GM23338 (cell line): Measurements from ENCODE around the gene NGB. TPM values are rescaled to one million over a fixed set of nuclear protein-coding genes. Genes with fewer than 3 reads are reported as not detected.

ENCODE experiments used
- ATAC-seq: fragments of 200-7000 bp; cut with Tn5 transposase; 3 replicates; pipeline ENCODE4 v1.9.1; 2020
- DNase-seq: peaks from one replicate; pipeline ENCODE4 v3.0.0-alpha.2; 2015; ENCODE audit warnings: low spot score
- H2AFZ ChIP-seq: fragments of 200-600 bp; sonication (generic); 2 replicates; pipeline ENCODE4 v1.8.0; 2016; ENCODE audit warnings: antibody characterized with exemption, mild to moderate bottlenecking, moderate library complexity
- H3F3A ChIP-seq: fragments of 200-600 bp; sonication (generic); replicated peaks from 2 replicates; pipeline ENCODE4 v1.8.0; 2017; ENCODE audit warnings: antibody characterized with exemption, mixed run types, low read depth
- H3K27ac ChIP-seq: fragments of 200-600 bp; sonication (generic); 2 replicates; pipeline ENCODE4 v1.6.1; 2016; ENCODE audit warnings: low read depth
- H3K27me3 ChIP-seq: fragments of 200-600 bp; sonication (generic); 2 replicates; pipeline ENCODE4 v1.8.0; 2016; ENCODE audit warnings: mild to moderate bottlenecking, mixed run types, moderate library complexity; ENCODE audit not compliant: insufficient read depth
- H3K36me3 ChIP-seq: fragments of 200-600 bp; sonication (generic); 2 replicates; pipeline ENCODE4 v1.8.0; 2016; ENCODE audit warnings: mild to moderate bottlenecking; ENCODE audit not compliant: insufficient read depth
- H3K4me1 ChIP-seq: fragments of 200-600 bp; sonication (generic); 2 replicates; pipeline ENCODE4 v1.8.0; 2016; ENCODE audit warnings: mild to moderate bottlenecking, moderate library complexity; ENCODE audit not compliant: insufficient read depth
- H3K4me2 ChIP-seq: fragments of 200-600 bp; sonication (generic); 2 replicates; pipeline ENCODE4 v1.7.1; 2017; ENCODE audit warnings: mixed run types
- H3K4me3 ChIP-seq: fragments of 200-600 bp; sonication (generic); 2 replicates; pipeline ENCODE4 v1.6.1; 2016; ENCODE audit warnings: mixed run types
- H3K79me2 ChIP-seq: fragments of 200-600 bp; sonication (generic); replicated peaks from 2 replicates; pipeline ENCODE4 v1.8.0; 2017; ENCODE audit warnings: mild to moderate bottlenecking; ENCODE audit not compliant: insufficient read depth
- H3K9me2 ChIP-seq: fragments of 200-600 bp; sonication (generic); 2 replicates; pipeline ENCODE4 v1.8.0; 2017; ENCODE audit not compliant: insufficient read depth
- H4K20me1 ChIP-seq: fragments of 200-600 bp; sonication (generic); replicated peaks from 2 replicates; pipeline ENCODE4 v1.8.0; 2017; ENCODE audit warnings: mild to moderate bottlenecking; ENCODE audit not compliant: insufficient read depth
- H3K27ac Mint-ChIP-seq: 2 replicates; pipeline ENCODE4 v1.8.0; 2020; ENCODE audit warnings: inconsistent platforms, mild to moderate bottlenecking, moderate library complexity, mixed read lengths
- H3K27me3 Mint-ChIP-seq: 3 replicates; pipeline ENCODE4 v1.8.0; 2022; ENCODE audit warnings: low read depth, mild to moderate bottlenecking, moderate library complexity, mixed read lengths, inconsistent platforms; ENCODE audit not compliant: insufficient read depth, poor library complexity
- H3K36me3 Mint-ChIP-seq: 3 replicates; pipeline ENCODE4 v1.8.0; 2021; ENCODE audit warnings: low read depth, mild to moderate bottlenecking, inconsistent platforms, moderate library complexity, mixed read lengths
- H3K4me1 Mint-ChIP-seq: 3 replicates; pipeline ENCODE4 v1.8.0; 2020; ENCODE audit warnings: mild to moderate bottlenecking, inconsistent platforms, mixed read lengths
- H3K4me3 Mint-ChIP-seq: 3 replicates; pipeline ENCODE4 v1.8.0; 2021; ENCODE audit warnings: moderate library complexity, mild to moderate bottlenecking, inconsistent platforms, mixed read lengths
- H3K9me3 Mint-ChIP-seq: 3 replicates; pipeline ENCODE4 v1.8.0; 2020; ENCODE audit warnings: moderate library complexity, mild to moderate bottlenecking, inconsistent platforms, mixed read lengths
- CREB1 ChIP-seq: fragments of 250-450 bp; sonication (Bioruptor Pico); IDR thresholded peaks from 2 replicates; pipeline ENCODE4 v1.5.0; 2020; ENCODE audit warnings: low read depth, mild to moderate bottlenecking, moderate library complexity
- EZH2 ChIP-seq: fragments of 200-600 bp; sonication (generic); IDR thresholded peaks from one replicate; pipeline ENCODE4 v1.8.0; 2017; ENCODE audit warnings: antibody characterized with exemption, mild to moderate bottlenecking, low read depth; ENCODE audit not compliant: unreplicated experiment
- EZH2phosphoT487 ChIP-seq: fragments of 200-600 bp; sonication (generic); IDR thresholded peaks from one replicate; pipeline ENCODE4 v1.8.1; 2018; ENCODE audit warnings: antibody characterized with exemption; ENCODE audit not compliant: unreplicated experiment
- JUNB ChIP-seq: IDR thresholded peaks from one replicate; pipeline ENCODE4 v1.6.1; 2016; ENCODE audit warnings: antibody characterized with exemption; ENCODE audit not compliant: unreplicated experiment
- NANOG ChIP-seq: IDR thresholded peaks from 2 replicates; pipeline ENCODE4 v1.6.1; 2016; ENCODE audit warnings: antibody characterized with exemption, borderline replicate concordance
- POLR2AphosphoS5 ChIP-seq: IDR thresholded peaks from 2 replicates; pipeline ENCODE4 v1.6.1; 2016; ENCODE audit warnings: antibody characterized with exemption, low read depth
- STAT1 ChIP-seq: IDR thresholded peaks from one replicate; pipeline ENCODE4 v1.6.1; 2016; ENCODE audit warnings: antibody characterized with exemption; ENCODE audit not compliant: unreplicated experiment
- ZNF114 ChIP-seq: fragments of 250-450 bp; sonication (Bioruptor Pico); IDR thresholded peaks from 2 replicates; pipeline ENCODE4 v1.5.0; 2020; ENCODE audit warnings: mild to moderate bottlenecking, moderate library complexity
- ZNF331 ChIP-seq: fragments of 250-450 bp; sonication (Bioruptor Pico); IDR thresholded peaks from 2 replicates; pipeline ENCODE4 v1.5.0; 2020; ENCODE audit warnings: low read depth, mild to moderate bottlenecking, moderate library complexity
- polyA plus RNA-seq: library from polyadenylated mRNA; unstranded; fragments of >200 nt; fragmentation: Nextera tagmentation; extraction: Ambion mirVana; gene quantifications from 2 replicates; pipeline ENCODE4 v1.2.1, GENCODE V29; 2016
- total RNA-seq: library from RNA; depleted of rRNA; stranded (reverse); fragments of >200 nt; shearing (Covaris generic); gene quantifications from 2 replicates; pipeline ENCODE4 v1.2.3, GENCODE V29; 2014
- TF ChIP-seq, protein P1 (sequence below), 2 experiments: fragments of 200-600 bp in 1 of 2; sonication (generic) in 1 of 2; conservative IDR thresholded peaks; 2 replicates each; pipeline versions ENCODE4 v1.5.1 to v1.6.1; 2016 to 2017; ENCODE audit warnings: antibody characterized with exemption in 2 of 2, low read depth in 2 of 2, mild to moderate bottlenecking in 2 of 2, moderate library complexity in 1 of 2
- TF ChIP-seq, protein P2 (sequence below): IDR thresholded peaks from one replicate; pipeline ENCODE4 v1.6.1; 2018; ENCODE audit warnings: antibody characterized with exemption; ENCODE audit not compliant: unreplicated experiment
- TF ChIP-seq, protein P3 (sequence below): IDR thresholded peaks from 2 replicates; pipeline ENCODE4 v1.6.1; 2016; ENCODE audit warnings: antibody characterized with exemption

Gene NGB
- total and polyA plus RNA-seq, 2 experiments from 2014 or later, result 0.21 to 1.0 TPM

DNA sequence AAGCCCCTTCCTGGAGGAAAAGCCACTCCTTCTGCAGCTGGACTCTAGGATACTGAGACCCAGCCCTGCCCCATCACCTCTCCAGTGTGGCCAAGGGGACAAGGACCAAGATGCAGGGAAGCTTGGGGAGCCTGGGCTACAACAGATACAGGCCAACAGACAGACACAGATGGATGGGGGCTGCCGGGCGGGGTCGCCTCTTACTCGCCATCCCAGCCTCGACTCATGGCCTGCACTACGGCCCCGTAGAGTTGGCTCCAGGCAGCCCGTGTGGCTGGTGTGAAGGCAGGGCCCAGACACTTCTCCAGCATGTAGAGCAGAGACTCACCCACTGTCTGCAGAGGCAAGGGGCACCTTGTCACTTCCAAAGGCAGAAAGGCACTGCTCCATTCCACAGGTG, 4.7 kb downstream of the NGB start (continued):
- TF ChIP-seq EZH2phosphoT487 (no peak), NANOG (no peak)

DNA sequence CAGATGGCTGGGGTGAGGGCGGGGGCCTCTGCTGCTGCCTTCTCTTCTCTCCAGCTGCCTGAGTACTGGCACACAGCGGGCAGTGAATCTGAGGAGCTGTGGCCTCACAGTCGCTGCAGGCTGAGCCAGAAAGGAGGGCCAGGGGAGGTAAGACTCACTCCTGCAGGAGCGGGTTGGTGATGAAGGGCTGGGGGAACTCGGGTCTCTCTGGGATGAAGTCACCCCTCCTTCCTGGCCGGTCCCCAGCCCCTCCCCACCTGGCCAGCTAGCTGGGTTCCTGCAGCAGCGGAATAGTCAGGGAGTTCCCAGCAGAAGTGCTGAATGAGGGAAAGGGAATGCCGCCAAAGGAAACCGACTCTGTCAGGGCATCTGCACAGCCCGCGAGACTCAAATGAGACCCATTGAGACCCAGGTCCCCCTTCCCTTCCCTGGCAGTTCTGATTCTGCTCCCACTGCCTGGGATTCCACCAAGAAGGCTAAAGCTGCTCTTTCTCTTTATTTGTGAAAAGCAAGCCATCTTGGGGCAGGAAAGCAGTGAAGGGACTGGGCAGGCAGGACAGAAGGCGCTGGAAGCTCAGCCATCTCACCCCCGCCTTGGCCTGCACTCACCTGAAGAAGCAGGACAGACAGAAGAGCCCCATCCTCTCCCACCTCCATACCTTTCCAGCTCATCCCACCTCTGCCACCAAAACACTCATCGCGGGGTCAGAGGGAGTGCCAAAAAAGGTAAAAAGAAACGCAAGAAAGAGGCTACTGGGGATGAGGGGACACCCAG, 5.3 kb downstream of the NGB start:
- H3F3A ChIP-seq, result peaks cover 4% of the 10 kb centered on the region; the same call in 1 of the 2 replicates
- Mint-ChIP-seq H3K36me3 (no peaks in the 10 kb centered on the region), H3K4me1 (peaks cover 6% of the 10 kb centered on the region), H3K27me3 (peaks cover 28% of the 10 kb centered on the region), H3K4me3 (no peak overlapping the region), H3K27ac (no peak overlapping the region), H3K9me3 (peaks cover 2% of the 10 kb centered on the region; the same call in 2 of the 3 replicates)
- H3K79me2 ChIP-seq, result no peaks in the 10 kb centered on the region
- ATAC-seq (no peak), DNase-seq (peak; percentile 30)
- H3K9me2 ChIP-seq, result no peaks in the 10 kb centered on the region
- H3K27ac ChIP-seq, result no peak overlapping the region
- H3K27me3 ChIP-seq, result peaks cover 29% of the 10 kb centered on the region
- no peaks in the 10 kb centered on the region; the same call in 1 of the 2 replicates for H3K4me1 ChIP-seq
- H3K36me3 ChIP-seq, result no peaks in the 10 kb centered on the region
- H3K4me3 ChIP-seq, result no peak overlapping the region
- peak overlapping the region; percentile 14; the same call in 1 of the 2 replicates for H2AFZ ChIP-seq
- no peaks in the 10 kb centered on the region for H4K20me1 ChIP-seq
- no peak overlapping the region for H3K4me2 ChIP-seq
- no peak for TF ChIP-seq CREB1 (CRISPR knock-in tag)
- no peak for TF ChIP-seq NANOG
- TF ChIP-seq POLR2AphosphoS5, result no peak
- TF ChIP-seq STAT1, result no peak
- TF ChIP-seq EZH2phosphoT487, result no peak
- no peak for TF ChIP-seq ZNF331 (CRISPR knock-in tag)
- no peak for TF ChIP-seq JUNB
- TF ChIP-seq, protein P1, sequence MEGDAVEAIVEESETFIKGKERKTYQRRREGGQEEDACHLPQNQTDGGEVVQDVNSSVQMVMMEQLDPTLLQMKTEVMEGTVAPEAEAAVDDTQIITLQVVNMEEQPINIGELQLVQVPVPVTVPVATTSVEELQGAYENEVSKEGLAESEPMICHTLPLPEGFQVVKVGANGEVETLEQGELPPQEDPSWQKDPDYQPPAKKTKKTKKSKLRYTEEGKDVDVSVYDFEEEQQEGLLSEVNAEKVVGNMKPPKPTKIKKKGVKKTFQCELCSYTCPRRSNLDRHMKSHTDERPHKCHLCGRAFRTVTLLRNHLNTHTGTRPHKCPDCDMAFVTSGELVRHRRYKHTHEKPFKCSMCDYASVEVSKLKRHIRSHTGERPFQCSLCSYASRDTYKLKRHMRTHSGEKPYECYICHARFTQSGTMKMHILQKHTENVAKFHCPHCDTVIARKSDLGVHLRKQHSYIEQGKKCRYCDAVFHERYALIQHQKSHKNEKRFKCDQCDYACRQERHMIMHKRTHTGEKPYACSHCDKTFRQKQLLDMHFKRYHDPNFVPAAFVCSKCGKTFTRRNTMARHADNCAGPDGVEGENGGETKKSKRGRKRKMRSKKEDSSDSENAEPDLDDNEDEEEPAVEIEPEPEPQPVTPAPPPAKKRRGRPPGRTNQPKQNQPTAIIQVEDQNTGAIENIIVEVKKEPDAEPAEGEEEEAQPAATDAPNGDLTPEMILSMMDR (conservative IDR thresholded peaks at IDR 0.05; ENCODE audit: low read depth in 2 of 2), result no peak
- TF ChIP-seq, protein P2, sequence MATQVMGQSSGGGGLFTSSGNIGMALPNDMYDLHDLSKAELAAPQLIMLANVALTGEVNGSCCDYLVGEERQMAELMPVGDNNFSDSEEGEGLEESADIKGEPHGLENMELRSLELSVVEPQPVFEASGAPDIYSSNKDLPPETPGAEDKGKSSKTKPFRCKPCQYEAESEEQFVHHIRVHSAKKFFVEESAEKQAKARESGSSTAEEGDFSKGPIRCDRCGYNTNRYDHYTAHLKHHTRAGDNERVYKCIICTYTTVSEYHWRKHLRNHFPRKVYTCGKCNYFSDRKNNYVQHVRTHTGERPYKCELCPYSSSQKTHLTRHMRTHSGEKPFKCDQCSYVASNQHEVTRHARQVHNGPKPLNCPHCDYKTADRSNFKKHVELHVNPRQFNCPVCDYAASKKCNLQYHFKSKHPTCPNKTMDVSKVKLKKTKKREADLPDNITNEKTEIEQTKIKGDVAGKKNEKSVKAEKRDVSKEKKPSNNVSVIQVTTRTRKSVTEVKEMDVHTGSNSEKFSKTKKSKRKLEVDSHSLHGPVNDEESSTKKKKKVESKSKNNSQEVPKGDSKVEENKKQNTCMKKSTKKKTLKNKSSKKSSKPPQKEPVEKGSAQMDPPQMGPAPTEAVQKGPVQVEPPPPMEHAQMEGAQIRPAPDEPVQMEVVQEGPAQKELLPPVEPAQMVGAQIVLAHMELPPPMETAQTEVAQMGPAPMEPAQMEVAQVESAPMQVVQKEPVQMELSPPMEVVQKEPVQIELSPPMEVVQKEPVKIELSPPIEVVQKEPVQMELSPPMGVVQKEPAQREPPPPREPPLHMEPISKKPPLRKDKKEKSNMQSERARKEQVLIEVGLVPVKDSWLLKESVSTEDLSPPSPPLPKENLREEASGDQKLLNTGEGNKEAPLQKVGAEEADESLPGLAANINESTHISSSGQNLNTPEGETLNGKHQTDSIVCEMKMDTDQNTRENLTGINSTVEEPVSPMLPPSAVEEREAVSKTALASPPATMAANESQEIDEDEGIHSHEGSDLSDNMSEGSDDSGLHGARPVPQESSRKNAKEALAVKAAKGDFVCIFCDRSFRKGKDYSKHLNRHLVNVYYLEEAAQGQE, result no peak
- TF ChIP-seq ZNF114 (CRISPR knock-in tag), result no peak
- TF ChIP-seq, protein P3, sequence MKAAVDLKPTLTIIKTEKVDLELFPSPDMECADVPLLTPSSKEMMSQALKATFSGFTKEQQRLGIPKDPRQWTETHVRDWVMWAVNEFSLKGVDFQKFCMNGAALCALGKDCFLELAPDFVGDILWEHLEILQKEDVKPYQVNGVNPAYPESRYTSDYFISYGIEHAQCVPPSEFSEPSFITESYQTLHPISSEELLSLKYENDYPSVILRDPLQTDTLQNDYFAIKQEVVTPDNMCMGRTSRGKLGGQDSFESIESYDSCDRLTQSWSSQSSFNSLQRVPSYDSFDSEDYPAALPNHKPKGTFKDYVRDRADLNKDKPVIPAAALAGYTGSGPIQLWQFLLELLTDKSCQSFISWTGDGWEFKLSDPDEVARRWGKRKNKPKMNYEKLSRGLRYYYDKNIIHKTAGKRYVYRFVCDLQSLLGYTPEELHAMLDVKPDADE, result no peak
- TF ChIP-seq EZH2, result no peak
